Astrocyte (in vitro differentiated cells and primary cell): ENCODE data around the gene OSBPL1A. TPM values are rescaled to one million over a fixed set of nuclear protein-coding genes. Genes with fewer than 3 reads are reported as not detected.

Experiments used
- DNase-seq: peaks from one replicate; pipeline ENCODE4 v3.0.0-alpha.2; 2010; ENCODE audit warnings: low read depth
- FAIRE-seq: peaks from 2 replicates; lab custom pipeline; 2011; peaks lifted over from hg19 to GRCh38; lab: Jason Lieb, UNC
- H2AFZ ChIP-seq: 2 replicates; pipeline ENCODE4 v1.6.0; 2012; ENCODE audit warnings: low read depth, low read length, inconsistent platforms
- H3K27ac ChIP-seq: 2 replicates; pipeline ENCODE4 v1.5.1; 2011; ENCODE audit warnings: low read depth, low read length, inconsistent platforms
- H3K27me3 ChIP-seq: 2 replicates; pipeline ENCODE4 v1.6.0; 2011; ENCODE audit warnings: low read length, inconsistent platforms; ENCODE audit not compliant: insufficient read depth
- H3K36me3 ChIP-seq: 2 replicates; pipeline ENCODE4 v1.5.1; 2011; ENCODE audit warnings: low read length, inconsistent platforms; ENCODE audit not compliant: insufficient read depth
- H3K4me1 ChIP-seq: 2 replicates; pipeline ENCODE4 v1.5.1; 2011; ENCODE audit warnings: low read length, inconsistent platforms; ENCODE audit not compliant: insufficient read depth
- H3K4me2 ChIP-seq: 2 replicates; pipeline ENCODE4 v1.6.0; 2012; ENCODE audit warnings: low read length, inconsistent platforms
- H3K4me3 ChIP-seq: 2 replicates; pipeline ENCODE4 v1.5.1; 2011; ENCODE audit warnings: low read depth, mild to moderate bottlenecking, low read length, inconsistent platforms; ENCODE audit not compliant: insufficient read depth
- H3K79me2 ChIP-seq: 2 replicates; pipeline ENCODE4 v1.6.0; 2012; ENCODE audit warnings: mild to moderate bottlenecking, low read length, inconsistent platforms; ENCODE audit not compliant: insufficient read depth
- H3K9ac ChIP-seq: 2 replicates; pipeline ENCODE4 v1.6.0; 2012; ENCODE audit warnings: mild to moderate bottlenecking, low read length, inconsistent platforms
- H3K9me3 ChIP-seq: 2 replicates; pipeline ENCODE4 v1.5.1; 2012; ENCODE audit warnings: low read depth, mild to moderate bottlenecking, low read length, inconsistent platforms; ENCODE audit not compliant: insufficient read depth
- H4K20me1 ChIP-seq: 2 replicates; pipeline ENCODE4 v1.6.0; 2012; ENCODE audit warnings: low read length, inconsistent platforms; ENCODE audit not compliant: insufficient read depth
- H3K27ac Mint-ChIP-seq: one replicate; pipeline ENCODE4 v1.8.0; 2021; ENCODE audit warnings: mild to moderate bottlenecking, mixed read lengths; ENCODE audit not compliant: unreplicated experiment
- H3K27me3 Mint-ChIP-seq: one replicate; pipeline ENCODE4 v1.8.0; 2021; ENCODE audit warnings: low read depth, mixed read lengths; ENCODE audit not compliant: unreplicated experiment
- H3K36me3 Mint-ChIP-seq: one replicate; pipeline ENCODE4 v1.8.0; 2021; ENCODE audit warnings: low read depth, mixed read lengths; ENCODE audit not compliant: unreplicated experiment
- H3K4me1 Mint-ChIP-seq: one replicate; pipeline ENCODE4 v1.8.0; 2021; ENCODE audit warnings: low read depth, mixed read lengths; ENCODE audit not compliant: unreplicated experiment
- H3K4me3 Mint-ChIP-seq: one replicate; pipeline ENCODE4 v1.8.0; 2021; ENCODE audit warnings: mild to moderate bottlenecking, moderate library complexity, mixed read lengths; ENCODE audit not compliant: unreplicated experiment
- H3K9me3 Mint-ChIP-seq: one replicate; pipeline ENCODE4 v1.8.0; 2021; ENCODE audit warnings: mild to moderate bottlenecking, mixed read lengths; ENCODE audit not compliant: unreplicated experiment
- CTCF ChIP-seq: IDR thresholded peaks from 2 replicates; pipeline ENCODE4 v1.5.1; 2011; ENCODE audit warnings: low read depth, mild to moderate bottlenecking, inconsistent platforms, low read length, moderate library complexity; ENCODE audit not compliant: insufficient read depth
- EZH2 ChIP-seq: IDR thresholded peaks from 2 replicates; pipeline ENCODE4 v1.6.1; 2012; ENCODE audit warnings: mild to moderate bottlenecking, low read length, inconsistent platforms; ENCODE audit not compliant: insufficient read depth
- total RNA-seq: library from RNA; stranded (reverse); gene quantifications from 2 replicates; pipeline ENCODE4 v1.2.1, GENCODE V29; 2021

OSBPL1A gene
- total RNA-seq, 1 donor from 2014 or later, result 27.7 TPM

GRCh38 chr18:24208270-24209035 is 189.2 kb downstream of the OSBPL1A start:
- peak; percentile 65 for DNase-seq
- Histone ChIP-seq H3K9ac (no peak overlapping the region), H3K27me3 (no peaks in the 10 kb centered on the region), H2AFZ (no peak overlapping the region), H3K27ac (no peak overlapping the region), H3K4me3 (no peak overlapping the region), H4K20me1 (no peaks in the 10 kb centered on the region), H3K9me3 (no peaks in the 10 kb centered on the region), H3K4me2 (peak overlapping the region; percentile 3), H3K4me1 (peaks cover 17% of the 10 kb centered on the region), H3K36me3 (no peaks in the 10 kb centered on the region), H3K79me2 (no peaks in the 10 kb centered on the region)
- Mint-ChIP-seq H3K27ac (peak overlapping the region; percentile 49), H3K36me3 (no peaks in the 10 kb centered on the region), H3K9me3 (no peaks in the 10 kb centered on the region), H3K4me1 (peaks cover 21% of the 10 kb centered on the region), H3K4me3 (no peak overlapping the region), H3K27me3 (no peaks in the 10 kb centered on the region)
- TF ChIP-seq CTCF, result no peak
- no peak for TF ChIP-seq EZH2
- FAIRE-seq, result peak; percentile 13

GRCh38 chr18:24204904-24205303 is 192.7 kb downstream of the OSBPL1A start:
- no peak for FAIRE-seq

More at GRCh38 chr18:24204904-24205303, 192.7 kb downstream of the OSBPL1A start:
- Histone ChIP-seq H3K79me2 (no peaks in the 10 kb centered on the region), H2AFZ (no peak overlapping the region), H3K4me1 (peaks cover 8% of the 10 kb centered on the region), H3K27ac (no peak overlapping the region), H3K4me2 (no peak overlapping the region), H3K27me3 (no peaks in the 10 kb centered on the region), H4K20me1 (no peaks in the 10 kb centered on the region), H3K36me3 (no peaks in the 10 kb centered on the region), H3K9me3 (no peaks in the 10 kb centered on the region), H3K9ac (no peak overlapping the region), H3K4me3 (no peak overlapping the region)
- Mint-ChIP-seq H3K27ac (no peak overlapping the region), H3K36me3 (no peaks in the 10 kb centered on the region), H3K27me3 (no peaks in the 10 kb centered on the region), H3K4me3 (no peak overlapping the region), H3K9me3 (no peaks in the 10 kb centered on the region), H3K4me1 (peaks cover 15% of the 10 kb centered on the region)
- TF ChIP-seq EZH2 (no peak), CTCF (no peak)
- no peak for DNase-seq
